Astrocyte (in vitro differentiated cells and primary cell): ENCODE measurements around the gene EGLN1.

Source experiments
- EZH2 ChIP-seq: IDR thresholded peaks from 2 replicates; pipeline ENCODE4 v1.6.1; 2012; ENCODE audit warnings: mild to moderate bottlenecking, low read length, inconsistent platforms; ENCODE audit not compliant: insufficient read depth
- TF ChIP-seq, protein P1 (sequence below): IDR thresholded peaks from 2 replicates; pipeline ENCODE4 v1.5.1; 2011; ENCODE audit warnings: low read depth, mild to moderate bottlenecking, inconsistent platforms, low read length, moderate library complexity; ENCODE audit not compliant: insufficient read depth

DNA sequence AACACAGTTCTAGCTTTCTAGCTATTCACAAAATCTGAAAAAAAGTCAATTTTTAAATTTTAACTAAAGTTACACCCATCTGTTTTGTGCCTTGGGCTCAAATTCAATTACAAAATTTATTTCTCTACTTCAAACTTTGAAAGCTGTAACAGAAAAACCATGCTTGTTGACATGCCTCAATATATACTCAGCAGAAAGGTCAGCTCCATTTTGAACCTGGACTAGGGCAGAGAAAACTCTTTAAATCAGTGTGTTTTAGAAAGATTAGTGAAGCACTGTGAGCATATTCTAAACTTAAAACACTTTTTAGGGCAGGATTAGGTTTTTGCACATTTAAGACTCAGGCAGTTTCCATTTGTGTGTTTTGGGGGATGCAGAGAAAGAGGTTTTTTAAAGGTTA, 49.6 kb downstream of the EGLN1 start:
- TF ChIP-seq EZH2: no peak
- TF ChIP-seq, protein P1, sequence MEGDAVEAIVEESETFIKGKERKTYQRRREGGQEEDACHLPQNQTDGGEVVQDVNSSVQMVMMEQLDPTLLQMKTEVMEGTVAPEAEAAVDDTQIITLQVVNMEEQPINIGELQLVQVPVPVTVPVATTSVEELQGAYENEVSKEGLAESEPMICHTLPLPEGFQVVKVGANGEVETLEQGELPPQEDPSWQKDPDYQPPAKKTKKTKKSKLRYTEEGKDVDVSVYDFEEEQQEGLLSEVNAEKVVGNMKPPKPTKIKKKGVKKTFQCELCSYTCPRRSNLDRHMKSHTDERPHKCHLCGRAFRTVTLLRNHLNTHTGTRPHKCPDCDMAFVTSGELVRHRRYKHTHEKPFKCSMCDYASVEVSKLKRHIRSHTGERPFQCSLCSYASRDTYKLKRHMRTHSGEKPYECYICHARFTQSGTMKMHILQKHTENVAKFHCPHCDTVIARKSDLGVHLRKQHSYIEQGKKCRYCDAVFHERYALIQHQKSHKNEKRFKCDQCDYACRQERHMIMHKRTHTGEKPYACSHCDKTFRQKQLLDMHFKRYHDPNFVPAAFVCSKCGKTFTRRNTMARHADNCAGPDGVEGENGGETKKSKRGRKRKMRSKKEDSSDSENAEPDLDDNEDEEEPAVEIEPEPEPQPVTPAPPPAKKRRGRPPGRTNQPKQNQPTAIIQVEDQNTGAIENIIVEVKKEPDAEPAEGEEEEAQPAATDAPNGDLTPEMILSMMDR: no peak
